Mucosa of stomach (tissue), 1 donor: ENCODE results near the gene PLXNA1.

Source experiments
- H3K27me3 ChIP-seq: one replicate; pipeline ENCODE4 v1.7.0; 2013; ENCODE audit warnings: mild to moderate bottlenecking, low read length; ENCODE audit not compliant: control insufficient read depth, insufficient read depth
- H3K36me3 ChIP-seq: one replicate; pipeline ENCODE4 v1.7.0; 2013; ENCODE audit warnings: low read length; ENCODE audit not compliant: control insufficient read depth, insufficient read depth
- H3K4me1 ChIP-seq: one replicate; pipeline ENCODE4 v1.7.0; 2013; ENCODE audit warnings: mild to moderate bottlenecking, low read length; ENCODE audit not compliant: control insufficient read depth, insufficient read depth
- H3K4me3 ChIP-seq: one replicate; pipeline ENCODE4 v1.7.0; 2013; ENCODE audit warnings: low read length
- H3K9ac ChIP-seq: one replicate; pipeline ENCODE4 v1.7.0; 2013; ENCODE audit warnings: mild to moderate bottlenecking, low read length, moderate library complexity
- H3K9me3 ChIP-seq: one replicate; pipeline ENCODE4 v1.7.0; 2013; ENCODE audit warnings: mild to moderate bottlenecking, low read length, moderate library complexity; ENCODE audit not compliant: control insufficient read depth
- donor health status: Pancreatic carcinoma.

The PLXNA1 gene

GRCh38 chr3:127013758-127014535, 31.0 kb downstream of the PLXNA1 start:
- Histone ChIP-seq H3K9ac (no peak overlapping the region), H3K36me3 (no peaks in the 10 kb centered on the region), H3K27me3 (no peaks in the 10 kb centered on the region), H3K9me3 (no peaks in the 10 kb centered on the region), H3K4me3 (no peak overlapping the region), H3K4me1 (no peaks in the 10 kb centered on the region)

GRCh38 chr3:127014536-127015281, 31.8 kb downstream of the PLXNA1 start:
- Histone ChIP-seq H3K4me1 (no peaks in the 10 kb centered on the region), H3K36me3 (no peaks in the 10 kb centered on the region), H3K9me3 (no peaks in the 10 kb centered on the region), H3K9ac (no peak overlapping the region), H3K27me3 (no peaks in the 10 kb centered on the region), H3K4me3 (no peak overlapping the region)

- Histone ChIP-seq H3K36me3 (no peaks in the 10 kb centered on the region), H3K4me3 (no peak overlapping the region), H3K4me1 (no peaks in the 10 kb centered on the region), H3K9ac (no peak overlapping the region), H3K27me3 (no peaks in the 10 kb centered on the region), H3K9me3 (no peaks in the 10 kb centered on the region)
Observed at GRCh38 chr3:127015282-127016042, 32.5 kb downstream of the PLXNA1 start.

- Histone ChIP-seq H3K4me1 (no peaks in the 10 kb centered on the region), H3K27me3 (no peaks in the 10 kb centered on the region), H3K36me3 (no peaks in the 10 kb centered on the region), H3K9ac (no peak overlapping the region), H3K4me3 (no peak overlapping the region), H3K9me3 (no peaks in the 10 kb centered on the region)
Observed at GRCh38 chr3:127016043-127016343, 33.1 kb downstream of the PLXNA1 start.

- no peak overlapping the region for H3K9ac ChIP-seq
- no peaks in the 10 kb centered on the region for H3K9me3 ChIP-seq
- no peak overlapping the region for H3K4me3 ChIP-seq
- H3K36me3 ChIP-seq: no peaks in the 10 kb centered on the region
- H3K27me3 ChIP-seq: no peaks in the 10 kb centered on the region
- H3K4me1 ChIP-seq: no peaks in the 10 kb centered on the region
Observed at GRCh38 chr3:127016461-127016860, 33.5 kb downstream of the PLXNA1 start.

- Histone ChIP-seq H3K27me3 (no peaks in the 10 kb centered on the region), H3K9me3 (no peaks in the 10 kb centered on the region), H3K4me3 (no peak overlapping the region), H3K4me1 (no peaks in the 10 kb centered on the region), H3K9ac (no peak overlapping the region), H3K36me3 (no peaks in the 10 kb centered on the region)
Observed at GRCh38 chr3:127017229-127017628, 34.3 kb downstream of the PLXNA1 start.

GRCh38 chr3:127017781-127018180, 34.9 kb downstream of the PLXNA1 start:
- Histone ChIP-seq H3K9ac (no peak overlapping the region), H3K9me3 (no peaks in the 10 kb centered on the region), H3K4me1 (no peaks in the 10 kb centered on the region), H3K4me3 (no peak overlapping the region), H3K27me3 (no peaks in the 10 kb centered on the region), H3K36me3 (no peaks in the 10 kb centered on the region)

GRCh38 chr3:127018306-127018828, 35.5 kb downstream of the PLXNA1 start:
- Histone ChIP-seq H3K36me3 (no peaks in the 10 kb centered on the region), H3K4me1 (no peaks in the 10 kb centered on the region), H3K9ac (no peak overlapping the region), H3K9me3 (no peaks in the 10 kb centered on the region), H3K4me3 (no peak overlapping the region), H3K27me3 (no peaks in the 10 kb centered on the region)

GRCh38 chr3:127019449-127019848, 36.5 kb downstream of the PLXNA1 start:
- Histone ChIP-seq H3K4me3 (no peak overlapping the region), H3K36me3 (no peaks in the 10 kb centered on the region), H3K9me3 (no peaks in the 10 kb centered on the region), H3K9ac (no peak overlapping the region), H3K4me1 (no peaks in the 10 kb centered on the region), H3K27me3 (no peaks in the 10 kb centered on the region)

- Histone ChIP-seq H3K4me1 (no peaks in the 10 kb centered on the region), H3K36me3 (no peaks in the 10 kb centered on the region), H3K9me3 (no peaks in the 10 kb centered on the region), H3K27me3 (no peaks in the 10 kb centered on the region), H3K4me3 (no peak overlapping the region), H3K9ac (no peak overlapping the region)
Observed at GRCh38 chr3:127020543-127020942, 37.6 kb downstream of the PLXNA1 start.

- H3K36me3 ChIP-seq: no peaks in the 10 kb centered on the region
- no peaks in the 10 kb centered on the region for H3K4me1 ChIP-seq
- no peaks in the 10 kb centered on the region for H3K9me3 ChIP-seq
- no peaks in the 10 kb centered on the region for H3K27me3 ChIP-seq
- H3K4me3 ChIP-seq: no peak overlapping the region
- H3K9ac ChIP-seq: no peak overlapping the region
Observed at GRCh38 chr3:127022849-127023248, 39.9 kb downstream of the PLXNA1 start.

- no peaks in the 10 kb centered on the region for H3K27me3 ChIP-seq
- no peaks in the 10 kb centered on the region for H3K9me3 ChIP-seq
- no peaks in the 10 kb centered on the region for H3K36me3 ChIP-seq
- no peak overlapping the region for H3K9ac ChIP-seq
- no peak overlapping the region for H3K4me3 ChIP-seq
- H3K4me1 ChIP-seq: peaks cover 9% of the 10 kb centered on the region
Observed at GRCh38 chr3:127025456-127025855, 42.5 kb downstream of the PLXNA1 start.
